K562 (cell line): ENCODE measurements around the gene RGS17. TPM values are rescaled to one million over a fixed set of nuclear protein-coding genes. Genes with fewer than 3 reads are reported as not detected.
A peak's percentile ranks its signal among the peaks of the same experiment; 100 is the strongest.

ENCODE experiments used
- ARNT ChIP-seq, 2 experiments: fragments of 450-650 bp; IDR thresholded peaks; 2 replicates each; pipeline ENCODE4 v1.6.1; 2016; ENCODE audit warnings: mild to moderate bottlenecking in 1 of 2
- ATF7 ChIP-seq: fragments of 450-650 bp; IDR thresholded peaks from 2 replicates; pipeline ENCODE4 v1.7.1; 2014; ENCODE audit warnings: mild to moderate bottlenecking, moderate library complexity
- CHD1 ChIP-seq: fragments of 200-600 bp; sonication (generic); IDR thresholded peaks from one replicate; pipeline ENCODE4 v1.6.1; 2012; ENCODE audit warnings: mild to moderate bottlenecking, moderate library complexity, low read length, inconsistent platforms
- CREBBP ChIP-seq: IDR thresholded peaks from one replicate; pipeline ENCODE4 v1.6.1; 2012; ENCODE audit warnings: low read depth, mild to moderate bottlenecking, control low read depth, inconsistent platforms, low read length
- HDGF ChIP-seq: fragments of 450-650 bp; IDR thresholded peaks from 2 replicates; pipeline ENCODE4 v1.6.1; 2016
- MITF ChIP-seq: IDR thresholded peaks from 2 replicates; pipeline ENCODE4 v1.6.1; 2014; ENCODE audit warnings: antibody characterized with exemption
- MLLT1 ChIP-seq, 2 experiments: fragments of 450-650 bp; IDR thresholded peaks; 2 replicates each; pipeline ENCODE4 v1.6.1; 2016
- SIN3A ChIP-seq, 2 experiments: fragments of 150-350 bp in 1 of 2; IDR thresholded peaks; 2 replicates each; pipeline ENCODE4 v1.6.1; 2011 to 2016; ENCODE audit warnings: borderline replicate concordance in 2 of 2, low read depth in 2 of 2, low read length in 2 of 2, mild to moderate bottlenecking in 2 of 2, moderate library complexity in 2 of 2; ENCODE audit not compliant: control insufficient read depth in 1 of 2
- ZFP30 ChIP-seq: fragments of 250-450 bp; sonication (Bioruptor Pico); IDR thresholded peaks from 2 replicates; pipeline ENCODE4 v1.8.0; 2022; ENCODE audit warnings: moderate library complexity, mild to moderate bottlenecking, inconsistent platforms, borderline replicate concordance
- ZFPM2 ChIP-seq: fragments of 250-450 bp; sonication (Bioruptor Pico); IDR thresholded peaks from 2 replicates; pipeline ENCODE4 v1.5.1; 2022; ENCODE audit warnings: mild to moderate bottlenecking
- ZNF740 ChIP-seq, 3 experiments: fragments of 200-800 bp in 1 of 3; sonication (Bioruptor generic) in 1 of 3; sonication (generic) in 1 of 3; formaldehyde crosslinking in 1 of 3; IDR thresholded peaks; 2 replicates each; pipeline versions ENCODE4 v1.6.1 to v1.8.0; 2016 to 2022; ENCODE audit warnings: mild to moderate bottlenecking in 2 of 3, missing compliant biosample characterization in 2 of 3, missing genetic modification characterization in 2 of 3, missing genetic modification reagents in 1 of 3
- ZNF830 ChIP-seq: fragments of 250-450 bp; sonication (Bioruptor Pico); IDR thresholded peaks from 2 replicates; pipeline ENCODE4 v1.5.0; 2021; ENCODE audit warnings: mild to moderate bottlenecking
- polyA plus RNA-seq, 8 experiments: library from polyadenylated mRNA; depleted of rRNA in 4 of 8; stranded (reverse) in 5 of 8; unstranded in 3 of 8; fragments of >200 nt; fragmentation: Nextera tagmentation in 2 of 8; fragmentation: Illumina TruSeq in 1 of 8; extraction: Ambion mirVana in 2 of 8; extraction: Trizol in 1 of 8; gene quantifications; 2 replicates each; pipeline versions ENCODE4 v1.2.1 to v1.2.3, GENCODE V29; 2011 to 2014; ENCODE audit warnings: inconsistent platforms in 1 of 8, missing spikeins in 1 of 8
- total RNA-seq, 7 experiments: library from RNA; depleted of rRNA in 6 of 7; stranded (reverse); fragments of >200 nt in 6 of 7; fragmentation: Illumina TruSeq in 2 of 7; extraction: Trizol in 2 of 7; gene quantifications; 2 replicates each; pipeline versions ENCODE4 v1.2.1 to v1.2.3, GENCODE V29; 2011 to 2021; ENCODE audit warnings: low replicate concordance in 1 of 7
- TF ChIP-seq, protein P1 (sequence below): fragments of 450-650 bp; formaldehyde crosslinking; IDR thresholded peaks from 2 replicates; pipeline ENCODE4 v1.4.0; 2020; ENCODE audit warnings: mild to moderate bottlenecking, moderate library complexity

Gene RGS17
- total and polyA plus RNA-seq, 9 of the 15 experiments (the other 6 are each of a cell fraction or from before 2014, with no cell fraction given) = 0.01 to 0.14 (median 0.08) TPM; not detected in 6

DNA sequence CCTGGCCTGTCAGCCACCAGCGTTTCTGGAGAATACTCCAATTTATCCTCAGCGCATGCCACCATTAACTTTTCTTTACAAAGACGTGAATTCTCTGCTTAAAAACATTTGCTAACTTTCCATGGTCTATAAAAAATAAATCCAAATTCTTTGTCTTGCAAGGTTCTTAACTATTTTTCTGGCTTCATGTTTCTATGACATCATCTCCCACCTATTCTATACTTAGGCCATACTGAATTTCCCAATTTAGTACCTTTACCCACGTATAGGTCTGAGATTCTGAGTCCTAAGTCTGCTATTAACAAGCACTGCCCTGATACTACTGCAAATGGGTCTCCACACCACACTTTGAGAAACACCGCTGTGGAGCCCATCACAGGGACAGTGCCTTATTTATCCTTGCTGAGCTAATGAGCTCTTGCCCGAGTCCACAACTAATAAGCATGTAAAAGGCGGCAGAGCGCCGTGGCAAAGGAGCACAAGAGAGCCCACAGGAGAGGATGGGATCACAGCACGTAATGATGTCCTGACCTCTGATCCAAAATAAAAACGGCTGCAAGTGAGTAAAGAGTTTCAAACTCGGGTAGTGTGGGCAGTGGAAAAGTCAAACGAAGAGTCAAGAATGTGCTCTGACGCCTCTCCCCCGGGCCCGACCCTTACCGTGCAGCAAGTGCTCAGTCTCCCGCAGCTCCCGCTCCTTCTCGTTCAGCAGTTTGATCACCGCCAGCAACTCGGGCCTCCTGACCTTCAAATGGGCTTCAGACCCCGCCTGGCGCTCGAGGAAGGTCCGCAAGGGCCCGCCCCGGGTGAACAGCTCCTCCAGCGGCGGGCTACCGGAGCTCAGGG is 129.1 kb downstream of the RGS17 start (continued):
- TF ChIP-seq MITF = no peak
- peak; percentile 53; the same call in 1 of the 2 replicates for TF ChIP-seq ZFPM2 (CRISPR knock-in tag)
- TF ChIP-seq SIN3A (IDR thresholded peaks at IDR 0.05; ENCODE audit: borderline replicate concordance in 2 of 2, control insufficient read depth in 1 of 2, low read depth in 2 of 2, low read length in 2 of 2) = peak in 1 of 2 experiments; percentile 50; a peak in 2 of 4 replicates
- TF ChIP-seq CHD1 = peak; percentile 48
- peak; percentile 62; the same call in 1 of the 2 replicates for TF ChIP-seq ATF7
- TF ChIP-seq, protein P1, sequence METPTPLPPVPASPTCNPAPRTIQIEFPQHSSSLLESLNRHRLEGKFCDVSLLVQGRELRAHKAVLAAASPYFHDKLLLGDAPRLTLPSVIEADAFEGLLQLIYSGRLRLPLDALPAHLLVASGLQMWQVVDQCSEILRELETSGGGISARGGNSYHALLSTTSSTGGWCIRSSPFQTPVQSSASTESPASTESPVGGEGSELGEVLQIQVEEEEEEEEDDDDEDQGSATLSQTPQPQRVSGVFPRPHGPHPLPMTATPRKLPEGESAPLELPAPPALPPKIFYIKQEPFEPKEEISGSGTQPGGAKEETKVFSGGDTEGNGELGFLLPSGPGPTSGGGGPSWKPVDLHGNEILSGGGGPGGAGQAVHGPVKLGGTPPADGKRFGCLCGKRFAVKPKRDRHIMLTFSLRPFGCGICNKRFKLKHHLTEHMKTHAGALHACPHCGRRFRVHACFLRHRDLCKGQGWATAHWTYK (CRISPR knock-in tag) = 0 out of 2 replicates have a peak, but pooled peaks have one; percentile 6
- peak; percentile 35 to 67; a peak in 2 of 4 replicates for TF ChIP-seq MLLT1 (IDR thresholded peaks at IDR 0.05)
- no peak for TF ChIP-seq ZFP30 (CRISPR knock-in tag)
- TF ChIP-seq ARNT (IDR thresholded peaks at IDR 0.05) = 0 out of 4 replicates have a peak, but pooled peaks of 1 of the 2 experiments have one; percentile 14
- 0 out of 2 replicates have a peak, but pooled peaks have one; percentile 36 for TF ChIP-seq HDGF
- TF ChIP-seq ZNF740 (CRISPR knock-in tag; IDR thresholded peaks at IDR 0.05) = no peak
- TF ChIP-seq ZNF740 (tag; IDR thresholded peaks at IDR 0.05) = no peak
- 0 out of 2 replicates have a peak, but pooled peaks have one; percentile 18 for TF ChIP-seq ZNF830 (CRISPR knock-in tag)
- no peak for TF ChIP-seq CREBBP
